AG04450 (cell line): ENCODE data around the gene HSPG2. TPM values are rescaled to one million over a fixed set of nuclear protein-coding genes. Genes with fewer than 3 reads are reported as not detected.

ENCODE experiments used
- CTCF ChIA-PET: fragments of 300-600, 350-600 bp; formaldehyde crosslinking; extraction: SDS; loops from one replicate; lab custom pipeline; 2022; ENCODE audit warnings: antibody characterized with exemption, inconsistent platforms; lab: Charles Lee
- POLR2A ChIA-PET: fragments of 350-600 bp; formaldehyde crosslinking; extraction: SDS; loops from one replicate; lab custom pipeline; 2021; ENCODE audit warnings: antibody characterized with exemption, inconsistent platforms; lab: Yijun Ruan, JAX
- DNase-seq: peaks from one replicate; pipeline ENCODE4 v3.0.0-alpha.2; 2011; ENCODE audit warnings: low read depth, low spot score
- H3K27ac ChIP-seq: one replicate; pipeline ENCODE4 v1.5.1; 2012; ENCODE audit warnings: low read depth, low read length, control low read depth
- H3K27me3 ChIP-seq: one replicate; pipeline ENCODE4 v1.6.0; 2012; ENCODE audit warnings: low read length; ENCODE audit not compliant: control insufficient read depth, insufficient read depth
- H3K4me3 ChIP-seq: 2 replicates; pipeline ENCODE4 v1.5.1; 2011; ENCODE audit warnings: mild to moderate bottlenecking, low read depth, low read length, control low read depth
- H3K9me3 ChIP-seq: 2 replicates; pipeline ENCODE4 v1.5.1; 2012; ENCODE audit warnings: low read length; ENCODE audit not compliant: control insufficient read depth, insufficient read depth
- polyA plus RNA-seq: library from polyadenylated mRNA; depleted of rRNA; stranded (reverse); fragments of >200 nt; gene quantifications from 2 replicates; pipeline ENCODE4 v1.2.3, GENCODE V29; 2011
- TF ChIP-seq, protein P1 (sequence below): IDR thresholded peaks from 2 replicates; pipeline ENCODE4 v1.5.1; 2011; ENCODE audit warnings: low read depth, low read length, control low read depth, inconsistent platforms

The HSPG2 gene
- polyA plus RNA-seq, 1 experiment = 9.7 TPM

DNA sequence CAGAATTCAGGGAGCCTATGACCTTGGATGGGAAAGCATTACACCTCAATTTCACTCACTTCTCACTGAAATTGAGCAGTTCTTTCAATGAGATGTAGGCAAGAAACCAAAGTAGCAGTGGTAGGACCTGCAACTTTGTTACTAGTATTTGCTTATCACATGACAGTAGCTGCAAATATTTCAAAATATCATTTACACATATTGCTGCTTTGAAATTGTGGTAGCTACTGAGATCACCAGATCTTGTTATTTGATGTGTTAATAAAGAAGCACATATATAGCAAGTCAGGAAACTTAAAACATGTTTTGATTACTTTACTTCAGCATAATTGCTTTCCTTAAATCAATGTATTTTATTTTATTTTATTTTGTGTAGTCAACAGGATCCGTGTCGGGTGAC is 112.2 kb downstream of the HSPG2 start:
- TF ChIP-seq, protein P1, sequence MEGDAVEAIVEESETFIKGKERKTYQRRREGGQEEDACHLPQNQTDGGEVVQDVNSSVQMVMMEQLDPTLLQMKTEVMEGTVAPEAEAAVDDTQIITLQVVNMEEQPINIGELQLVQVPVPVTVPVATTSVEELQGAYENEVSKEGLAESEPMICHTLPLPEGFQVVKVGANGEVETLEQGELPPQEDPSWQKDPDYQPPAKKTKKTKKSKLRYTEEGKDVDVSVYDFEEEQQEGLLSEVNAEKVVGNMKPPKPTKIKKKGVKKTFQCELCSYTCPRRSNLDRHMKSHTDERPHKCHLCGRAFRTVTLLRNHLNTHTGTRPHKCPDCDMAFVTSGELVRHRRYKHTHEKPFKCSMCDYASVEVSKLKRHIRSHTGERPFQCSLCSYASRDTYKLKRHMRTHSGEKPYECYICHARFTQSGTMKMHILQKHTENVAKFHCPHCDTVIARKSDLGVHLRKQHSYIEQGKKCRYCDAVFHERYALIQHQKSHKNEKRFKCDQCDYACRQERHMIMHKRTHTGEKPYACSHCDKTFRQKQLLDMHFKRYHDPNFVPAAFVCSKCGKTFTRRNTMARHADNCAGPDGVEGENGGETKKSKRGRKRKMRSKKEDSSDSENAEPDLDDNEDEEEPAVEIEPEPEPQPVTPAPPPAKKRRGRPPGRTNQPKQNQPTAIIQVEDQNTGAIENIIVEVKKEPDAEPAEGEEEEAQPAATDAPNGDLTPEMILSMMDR = no peak
- DNase-seq = no peak
- ChIA-PET CTCF (no interaction called here), POLR2A (no interaction called here)
- Histone ChIP-seq H3K27me3 (no peaks in the 10 kb centered on the region), H3K27ac (no peak overlapping the region), H3K4me3 (no peak overlapping the region), H3K9me3 (no peaks in the 10 kb centered on the region)

DNA sequence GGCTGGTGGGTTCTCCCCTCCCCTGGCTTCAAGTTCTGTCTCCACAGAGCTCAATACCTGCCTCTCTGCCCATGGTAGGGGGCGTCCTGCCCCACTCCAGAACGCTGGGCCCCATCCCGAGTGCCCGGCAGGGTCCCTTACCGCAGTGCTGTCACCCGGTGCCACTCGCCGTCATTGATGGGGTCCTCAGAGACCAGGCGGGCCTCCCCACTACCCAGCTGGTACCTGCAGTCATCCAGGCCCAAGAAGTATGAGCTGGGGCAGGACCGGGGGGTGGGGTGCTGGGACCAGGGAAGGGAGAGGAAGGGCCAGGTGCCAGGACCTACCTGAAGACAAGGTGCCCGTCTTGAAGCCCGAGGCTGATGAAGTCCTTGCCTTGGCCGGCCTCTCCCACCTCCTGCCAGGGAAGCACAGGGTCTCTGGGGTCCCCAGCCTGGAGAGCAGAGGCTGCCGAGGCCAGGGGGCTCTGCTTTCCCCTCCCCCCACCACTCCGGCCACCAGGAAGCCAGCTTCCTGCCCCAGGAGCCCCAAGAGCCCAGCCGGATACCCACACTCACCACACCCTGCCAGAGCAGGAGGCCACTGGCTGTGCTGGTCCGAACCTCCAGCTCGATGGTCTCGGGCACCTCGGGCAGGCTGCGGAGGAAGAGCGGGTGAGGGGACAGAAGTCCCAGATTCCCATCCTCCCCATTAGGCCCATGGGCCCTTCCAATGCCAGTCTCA is 113.0 kb downstream of the HSPG2 start:
- ChIA-PET CTCF (no interaction called here), POLR2A (no interaction called here)
- Histone ChIP-seq H3K27ac (no peak overlapping the region), H3K27me3 (no peaks in the 10 kb centered on the region), H3K9me3 (no peaks in the 10 kb centered on the region), H3K4me3 (no peak overlapping the region)
- TF ChIP-seq, protein P1 = no peak
- no peak for DNase-seq

DNA sequence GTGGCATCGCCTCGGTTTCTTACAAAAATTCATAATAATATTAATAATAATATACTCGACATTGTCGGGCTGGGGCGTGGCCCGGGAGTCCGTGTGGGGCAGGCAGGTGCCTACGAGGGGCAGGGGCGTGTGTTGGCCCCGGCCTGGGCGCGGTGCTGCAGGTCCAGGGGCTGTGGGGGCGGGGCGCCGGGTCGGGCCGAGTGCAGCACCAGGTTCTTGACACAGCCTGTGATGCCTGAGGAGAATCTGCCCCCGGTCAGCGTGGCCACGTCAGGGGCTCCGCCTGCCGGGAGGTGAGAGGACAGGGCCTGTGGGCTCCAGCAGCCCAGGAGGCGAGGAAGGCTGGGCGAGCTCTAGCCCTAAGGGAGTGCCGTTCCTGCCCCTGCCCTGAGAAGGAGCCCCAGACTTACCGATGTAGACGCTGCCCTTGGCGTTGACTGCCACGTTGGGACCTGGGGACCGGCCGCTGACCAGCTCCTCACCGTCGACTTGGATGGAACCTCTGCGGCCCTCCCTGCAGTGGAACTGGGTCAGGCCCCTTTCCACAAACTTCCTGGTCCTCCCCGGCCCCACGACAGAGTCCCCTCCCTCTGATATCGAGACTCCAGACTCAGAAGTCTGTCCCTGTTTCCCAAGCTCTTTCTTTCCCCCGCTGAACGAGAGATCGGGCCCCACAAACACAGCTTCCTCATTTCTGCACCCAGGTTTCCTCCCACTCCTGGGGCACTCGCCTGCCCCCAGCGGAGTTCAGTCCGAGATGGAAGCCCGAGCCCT is 113.7 kb downstream of the HSPG2 start:
- no peak overlapping the region for H3K4me3 ChIP-seq
- no peaks in the 10 kb centered on the region for H3K9me3 ChIP-seq
- CTCF ChIA-PET = no interaction called here
- TF ChIP-seq, protein P1 = no peak
- POLR2A ChIA-PET = no interaction called here
- DNase-seq = no peak
- no peaks in the 10 kb centered on the region for H3K27me3 ChIP-seq
- H3K27ac ChIP-seq = no peak overlapping the region

DNA sequence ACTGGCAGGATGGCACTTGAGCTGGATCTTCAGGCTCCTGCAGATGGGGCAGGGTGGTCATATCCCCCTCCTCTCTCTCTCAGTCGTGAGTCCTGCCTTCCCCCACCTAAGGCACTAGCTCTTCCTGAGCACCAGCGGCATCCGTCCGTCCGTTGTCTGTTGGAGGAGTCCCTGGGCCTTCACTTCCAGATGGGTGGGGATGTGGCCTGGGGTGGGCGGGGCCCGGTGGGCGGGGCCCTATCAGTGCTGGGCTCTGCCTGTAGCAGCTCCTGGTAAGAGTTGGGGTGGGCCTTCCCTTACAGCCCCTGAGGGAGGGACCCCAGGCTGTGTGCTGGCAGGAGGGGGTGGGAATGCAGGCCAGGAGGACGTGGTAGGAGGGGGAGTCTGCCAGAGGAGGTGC is 114.8 kb downstream of the HSPG2 start:
- DNase-seq = no peak
- Histone ChIP-seq H3K4me3 (no peak overlapping the region), H3K27me3 (no peaks in the 10 kb centered on the region), H3K9me3 (no peaks in the 10 kb centered on the region), H3K27ac (no peak overlapping the region)
- CTCF ChIA-PET = no interaction called here
- POLR2A ChIA-PET = no interaction called here
- TF ChIP-seq, protein P1 = no peak

DNA sequence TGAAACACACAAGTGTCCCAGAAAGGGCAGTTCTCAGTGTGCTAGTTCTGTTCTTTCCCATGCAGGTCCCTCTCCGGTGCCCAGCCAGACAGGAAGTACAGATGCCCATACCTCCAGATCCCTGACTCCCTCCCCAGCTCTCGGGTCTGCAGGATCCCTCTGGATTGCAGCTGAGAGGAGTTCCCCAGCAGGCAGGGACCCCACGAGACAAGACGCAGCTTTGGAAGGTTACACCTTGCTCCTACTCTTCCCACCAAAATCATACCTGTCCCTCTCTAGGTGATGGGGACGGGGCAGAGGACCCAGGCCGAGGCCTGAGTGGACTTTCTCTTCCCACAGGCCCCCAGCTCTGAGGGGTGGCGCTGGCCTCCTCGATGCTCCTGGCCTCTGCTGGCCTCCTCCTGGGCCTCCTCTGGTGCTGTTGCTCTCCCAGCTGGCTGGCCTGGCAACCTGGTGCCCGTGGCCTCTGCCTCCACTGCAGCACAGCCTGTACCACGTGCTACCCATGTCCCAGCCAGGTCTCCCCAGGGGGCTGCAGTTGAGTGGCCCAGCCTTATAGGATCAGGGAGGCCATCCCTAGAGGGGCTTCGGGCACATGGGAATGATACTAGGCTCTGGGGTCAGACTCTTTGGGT is 115.6 kb downstream of the HSPG2 start:
- CTCF ChIA-PET = no interaction called here
- POLR2A ChIA-PET = no interaction called here
- H3K27me3 ChIP-seq = no peaks in the 10 kb centered on the region
- H3K4me3 ChIP-seq = no peak overlapping the region
- H3K27ac ChIP-seq = no peak overlapping the region
- TF ChIP-seq, protein P1 = no peak
- no peaks in the 10 kb centered on the region for H3K9me3 ChIP-seq
- no peak for DNase-seq
